Tracheal epithelial cell (primary cell): Measurements from ENCODE around the gene P2RY11. TPM values are rescaled to one million over a fixed set of nuclear protein-coding genes. Genes with fewer than 3 reads are reported as not detected.

Source experiments
- total RNA-seq: library from RNA; depleted of rRNA; stranded (reverse); fragments of >200 nt; gene quantifications from 2 replicates; pipeline ENCODE4 v1.2.1, GENCODE V29; 2014

P2RY11 gene
- total RNA-seq, result 1.7 and 1.9 TPM in 2 replicates

DNA sequence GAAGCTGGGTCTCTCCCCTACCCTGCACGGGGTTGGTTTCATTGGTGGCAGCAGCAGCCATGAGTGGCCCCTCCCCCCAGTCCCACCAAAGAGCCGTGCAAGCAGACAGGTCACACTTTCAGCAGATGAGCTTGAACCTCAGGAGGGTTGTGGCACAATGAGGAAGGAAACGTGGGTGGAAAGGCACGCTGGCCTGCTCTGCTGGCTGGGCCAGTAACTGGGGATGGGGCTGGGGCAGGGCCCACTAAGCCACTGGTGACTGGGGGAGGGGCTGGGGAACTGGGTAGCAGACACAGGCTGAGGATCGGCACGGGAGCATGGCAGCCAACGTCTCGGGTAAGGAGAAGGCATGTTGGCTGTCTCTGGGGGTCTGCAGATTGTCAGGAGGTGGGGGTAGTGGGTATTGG, at the start of gene P2RY11:
P2RY11 (plus strand) TSS at position 289 of the 407 bp plus-strand sequence; CDS start at position 318, 29 bp downstream.

DNA sequence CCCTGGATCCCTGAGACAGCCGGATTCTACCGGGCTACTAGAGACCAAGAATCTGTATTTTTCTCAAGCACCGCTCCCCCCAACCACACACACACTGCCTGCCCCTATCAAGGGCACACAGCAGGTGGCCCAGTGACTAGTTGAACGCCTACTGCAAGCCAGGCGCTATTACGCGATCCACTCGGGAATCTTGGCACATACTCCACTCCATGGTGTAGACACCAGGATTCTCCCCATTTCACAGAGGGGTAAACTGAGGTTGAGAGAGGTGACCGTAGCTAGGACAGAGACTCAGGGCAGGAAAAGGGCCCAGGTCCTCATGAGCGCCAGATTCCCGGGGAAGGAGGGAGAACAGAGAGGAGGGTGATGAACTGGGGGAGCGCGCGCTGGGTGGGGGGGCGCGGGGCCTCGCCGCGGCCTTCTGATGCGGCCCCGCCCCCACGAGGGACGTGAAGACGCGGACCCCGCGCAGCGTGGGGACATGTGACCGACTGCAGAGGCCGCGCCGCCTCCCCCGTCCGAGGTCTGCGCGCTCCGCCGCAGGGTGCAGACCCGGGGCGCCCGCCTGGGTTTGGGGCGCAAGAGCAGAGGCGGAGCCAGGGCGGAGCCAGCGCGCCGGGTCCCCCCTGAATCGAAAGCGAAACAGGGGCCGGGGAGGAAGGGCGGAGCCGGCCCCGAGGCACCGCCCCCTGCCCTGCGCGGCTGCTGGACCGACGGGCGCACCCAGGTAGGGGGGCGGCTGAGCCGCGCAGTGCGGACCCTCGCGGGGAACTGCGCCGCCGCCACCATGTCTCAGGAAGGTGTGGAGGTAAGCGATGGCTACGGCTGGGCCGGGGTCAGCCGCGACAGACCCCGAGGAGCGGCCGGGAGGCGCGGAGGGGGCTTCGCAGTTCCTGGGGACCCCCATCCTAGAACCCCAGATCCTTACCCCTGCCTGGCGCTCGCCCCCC, 25.6 kb upstream of the P2RY11 start, which contains the start of gene SHFL:
SHFL (plus strand) TSS at position 677 of the 950 bp plus-strand sequence; CDS start at position 788, 111 bp downstream.

DNA sequence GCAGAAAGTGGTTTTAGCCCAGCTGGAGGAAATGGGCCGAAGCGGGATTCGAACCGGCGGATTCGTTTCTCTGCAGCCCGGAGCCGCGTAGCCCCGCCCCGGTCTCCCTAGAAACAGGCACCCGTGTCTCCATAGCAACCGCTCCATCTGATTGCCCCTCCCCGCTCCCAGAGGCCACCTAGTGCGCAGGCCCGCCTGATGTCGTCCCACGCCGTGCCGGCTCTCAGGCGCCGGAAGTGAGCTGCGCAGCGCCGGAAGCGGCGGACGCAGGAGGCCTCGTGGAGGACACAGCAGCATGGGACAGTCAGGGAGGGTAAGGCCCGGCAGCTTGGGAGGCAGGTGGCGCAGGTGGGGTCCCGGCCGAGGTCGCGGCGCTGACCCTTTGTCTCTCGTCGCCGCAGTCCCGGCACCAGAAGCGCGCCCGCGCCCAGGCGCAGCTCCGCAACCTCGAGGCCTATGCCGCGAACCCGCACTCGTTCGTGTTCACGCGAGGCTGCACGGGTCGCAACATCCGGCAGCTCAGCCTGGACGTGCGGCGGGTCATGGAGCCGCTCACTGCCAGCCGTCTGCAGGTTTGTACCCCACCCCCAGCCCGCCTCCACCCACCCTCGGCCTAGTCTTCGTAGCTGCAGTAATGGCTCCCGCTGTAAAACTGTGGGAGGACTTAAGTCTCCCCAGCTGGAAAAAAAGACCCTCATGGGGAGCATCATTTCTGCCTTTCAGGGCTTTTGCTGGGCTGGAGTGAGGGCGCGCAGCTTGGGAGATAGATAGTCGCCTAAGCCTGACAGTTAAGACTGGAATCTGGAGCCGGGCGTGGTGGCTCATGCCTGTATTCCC, 5.2 kb upstream of the P2RY11 start, which contains the start of gene PPAN:
PPAN (plus strand) TSS at position 263 of the 837 bp plus-strand sequence; CDS start at position 296, 33 bp downstream.

Other genes with a start within 250 kb of the P2RY11 start
- 1.1 and 24.3 TPM in 2 replicates for gene OLFM2, start 175.2 kb upstream of the P2RY11 start, total RNA-seq
- 1.2 TPM in 1 of 2 replicates, not detected in the other for gene COL5A3, start 101.2 kb upstream of the P2RY11 start, total RNA-seq
- gene RDH8, start 98.2 kb upstream of the P2RY11 start, total RNA-seq, result not detected in 2 replicates
- gene SHFL, start 25.4 kb upstream of the P2RY11 start, total RNA-seq, result 4.5 and 15.2 TPM in 2 replicates
- not detected in 2 replicates for gene ANGPTL6, start 9.0 kb upstream of the P2RY11 start, total RNA-seq
- 27.3 and 48.0 TPM in 2 replicates for gene PPAN, start 5.3 kb upstream of the P2RY11 start, total RNA-seq
- gene EIF3G, start 8.2 kb downstream of the P2RY11 start, total RNA-seq, result 301 and 383 TPM in 2 replicates
- gene DNMT1, start 83.3 kb downstream of the P2RY11 start, total RNA-seq, result 12.8 and 19.3 TPM in 2 replicates
- gene S1PR2, start 119.6 kb downstream of the P2RY11 start, total RNA-seq, result 1.1 and 2.7 TPM in 2 replicates
- 29.2 and 30.1 TPM in 2 replicates for gene MRPL4, start 140.5 kb downstream of the P2RY11 start, total RNA-seq
- 5.5 and 40.5 TPM in 2 replicates for gene ICAM1, start 159.4 kb downstream of the P2RY11 start, total RNA-seq
- gene ICAM4, start 175.3 kb downstream of the P2RY11 start, total RNA-seq, result 32.3 and 40.3 TPM in 2 replicates
- 13.2 and 32.0 TPM in 2 replicates for gene ICAM5, start 178.3 kb downstream of the P2RY11 start, total RNA-seq
- 0.21 and 0.48 TPM in 2 replicates for gene ZGLP1, start 198.1 kb downstream of the P2RY11 start, total RNA-seq
- 23.6 and 28.6 TPM in 2 replicates for gene FDX2, start 204.3 kb downstream of the P2RY11 start, total RNA-seq
- 7.7 and 8.5 TPM in 2 replicates for gene RAVER1, start 221.8 kb downstream of the P2RY11 start, total RNA-seq
- gene ICAM3, start 227.9 kb downstream of the P2RY11 start, total RNA-seq, result 3.4 and 4.1 TPM in 2 replicates